Measurements from ENCODE around the gene CDNF.

CDNF gene

GRCh38 chr10:14800397-14800796 is 37.4 kb downstream of the CDNF start:
- DNase-seq (ENCODE audit: low spot score): no peak
- no peak for TF ChIP-seq CTCF (IDR thresholded peaks at IDR 0.05; ENCODE audit: extremely low read depth, insufficient read depth, missing control alignments)
- in situ Hi-C loops (cut with MboI; ENCODE audit: low pct_unique_long_range_greater_than_20kb, low sequenced_read_pairs, unreplicated experiment): no loop called here

- in situ Hi-C loops (cut with MboI; ENCODE audit: low pct_unique_long_range_greater_than_20kb, low sequenced_read_pairs, unreplicated experiment): no loop called here
- TF ChIP-seq CTCF (IDR thresholded peaks at IDR 0.05; ENCODE audit: extremely low read depth, insufficient read depth, missing control alignments): no peak
- DNase-seq (ENCODE audit: low spot score): no peak
Measured at GRCh38 chr10:14798636-14799035, 39.2 kb downstream of the CDNF start.

- in situ Hi-C loops (cut with MboI; ENCODE audit: low pct_unique_long_range_greater_than_20kb, low sequenced_read_pairs, unreplicated experiment): no loop called here
- TF ChIP-seq CTCF (IDR thresholded peaks at IDR 0.05; ENCODE audit: extremely low read depth, insufficient read depth, missing control alignments): no peak
- DNase-seq (ENCODE audit: low spot score): no peak
Measured at GRCh38 chr10:14787938-14788337, 49.9 kb downstream of the CDNF start.

- in situ Hi-C loops (cut with MboI; ENCODE audit: low pct_unique_long_range_greater_than_20kb, low sequenced_read_pairs, unreplicated experiment): no loop called here
- DNase-seq (ENCODE audit: low spot score): no peak
- TF ChIP-seq CTCF (IDR thresholded peaks at IDR 0.05; ENCODE audit: extremely low read depth, insufficient read depth, missing control alignments): no peak
Measured at GRCh38 chr10:14784459-14785055, 53.3 kb downstream of the CDNF start.

- TF ChIP-seq CTCF (IDR thresholded peaks at IDR 0.05; ENCODE audit: extremely low read depth, insufficient read depth, missing control alignments): no peak
- in situ Hi-C loops (cut with MboI; ENCODE audit: low pct_unique_long_range_greater_than_20kb, low sequenced_read_pairs, unreplicated experiment): no loop called here
- no peak for DNase-seq (ENCODE audit: low spot score)
Measured at GRCh38 chr10:14782691-14783363, 55.0 kb downstream of the CDNF start.

- no peak for TF ChIP-seq CTCF (IDR thresholded peaks at IDR 0.05; ENCODE audit: extremely low read depth, insufficient read depth, missing control alignments)
- DNase-seq (ENCODE audit: low spot score): no peak
- in situ Hi-C loops (cut with MboI; ENCODE audit: low pct_unique_long_range_greater_than_20kb, low sequenced_read_pairs, unreplicated experiment): no loop called here
Measured at GRCh38 chr10:14781763-14782162, 56.1 kb downstream of the CDNF start.

All from GM13977 (cell line).